ENCODE results near the gene BCL11B.
"Not testable (repeated sequence)": the region's sequence is repeated elsewhere in the genome, so short reads cannot be mapped to it uniquely, and the experiment has no call there.

BCL11B gene

GRCh38 chr14:99229654-99230207 is 42.3 kb downstream of the BCL11B start:
- Histone ChIP-seq H3K36me3 (ENCODE audit: control insufficient read depth, insufficient read depth, low read length) (no peaks in the 10 kb centered on the region), H3K9me3 (ENCODE audit: control insufficient read depth, low read length) (no peaks in the 10 kb centered on the region), H3K4me1 (ENCODE audit: control insufficient read depth, insufficient read depth, low read length) (peaks cover 12% of the 10 kb centered on the region), H3K27me3 (ENCODE audit: control insufficient read depth, insufficient read depth, low read length) (peaks cover 4% of the 10 kb centered on the region), H3K9ac (ENCODE audit: low read length) (no peak overlapping the region), H3K4me3 (ENCODE audit: low read length) (no peak overlapping the region)

- H3K9ac ChIP-seq (ENCODE audit: low read length); H3K9me3 ChIP-seq (ENCODE audit: control insufficient read depth, low read length); H3K4me3 ChIP-seq (ENCODE audit: low read length); H3K27me3 ChIP-seq (ENCODE audit: control insufficient read depth, insufficient read depth, low read length); H3K36me3 ChIP-seq (ENCODE audit: control insufficient read depth, insufficient read depth, low read length): not testable (repeated sequence)
- peaks cover 12% of the 10 kb centered on the region for H3K4me1 ChIP-seq (ENCODE audit: control insufficient read depth, insufficient read depth, low read length)
These were observed 43.2 kb downstream of the BCL11B start for GRCh38 chr14:99228760-99229159.

GRCh38 chr14:99226687-99227086 is 45.3 kb downstream of the BCL11B start:
- Histone ChIP-seq H3K4me1 (ENCODE audit: control insufficient read depth, insufficient read depth, low read length) (no peaks in the 10 kb centered on the region), H3K9ac (ENCODE audit: low read length) (no peak overlapping the region), H3K27me3 (ENCODE audit: control insufficient read depth, insufficient read depth, low read length) (no peaks in the 10 kb centered on the region), H3K9me3 (ENCODE audit: control insufficient read depth, low read length) (no peaks in the 10 kb centered on the region), H3K4me3 (ENCODE audit: low read length) (no peak overlapping the region), H3K36me3 (ENCODE audit: control insufficient read depth, insufficient read depth, low read length) (no peaks in the 10 kb centered on the region)

- no peaks in the 10 kb centered on the region for H3K9me3 ChIP-seq (ENCODE audit: control insufficient read depth, low read length)
- H3K4me1 ChIP-seq (ENCODE audit: control insufficient read depth, insufficient read depth, low read length) = no peaks in the 10 kb centered on the region
- no peaks in the 10 kb centered on the region for H3K27me3 ChIP-seq (ENCODE audit: control insufficient read depth, insufficient read depth, low read length)
- no peak overlapping the region for H3K9ac ChIP-seq (ENCODE audit: low read length)
- no peak overlapping the region for H3K4me3 ChIP-seq (ENCODE audit: low read length)
- H3K36me3 ChIP-seq (ENCODE audit: control insufficient read depth, insufficient read depth, low read length) = no peaks in the 10 kb centered on the region
These were observed 46.4 kb downstream of the BCL11B start for GRCh38 chr14:99225436-99226203.

- H3K27me3 ChIP-seq (ENCODE audit: control insufficient read depth, insufficient read depth, low read length) = no peaks in the 10 kb centered on the region
- H3K4me1 ChIP-seq (ENCODE audit: control insufficient read depth, insufficient read depth, low read length) = no peaks in the 10 kb centered on the region
- H3K36me3 ChIP-seq (ENCODE audit: control insufficient read depth, insufficient read depth, low read length) = no peaks in the 10 kb centered on the region
- H3K9ac ChIP-seq (ENCODE audit: low read length) = no peak overlapping the region
- no peak overlapping the region for H3K4me3 ChIP-seq (ENCODE audit: low read length)
- H3K9me3 ChIP-seq (ENCODE audit: control insufficient read depth, low read length) = no peaks in the 10 kb centered on the region
These were observed 47.0 kb downstream of the BCL11B start for GRCh38 chr14:99224948-99225347.

GRCh38 chr14:99224116-99224910 is 47.7 kb downstream of the BCL11B start:
- Histone ChIP-seq H3K4me1 (ENCODE audit: control insufficient read depth, insufficient read depth, low read length) (no peaks in the 10 kb centered on the region), H3K4me3 (ENCODE audit: low read length) (no peak overlapping the region), H3K36me3 (ENCODE audit: control insufficient read depth, insufficient read depth, low read length) (no peaks in the 10 kb centered on the region), H3K9me3 (ENCODE audit: control insufficient read depth, low read length) (no peaks in the 10 kb centered on the region), H3K27me3 (ENCODE audit: control insufficient read depth, insufficient read depth, low read length) (no peaks in the 10 kb centered on the region), H3K9ac (ENCODE audit: low read length) (no peak overlapping the region)

- no peaks in the 10 kb centered on the region for H3K9me3 ChIP-seq (ENCODE audit: control insufficient read depth, low read length)
- H3K4me1 ChIP-seq (ENCODE audit: control insufficient read depth, insufficient read depth, low read length) = no peaks in the 10 kb centered on the region
- H3K36me3 ChIP-seq (ENCODE audit: control insufficient read depth, insufficient read depth, low read length) = no peaks in the 10 kb centered on the region
- H3K9ac ChIP-seq (ENCODE audit: low read length) = no peak overlapping the region
- H3K27me3 ChIP-seq (ENCODE audit: control insufficient read depth, insufficient read depth, low read length) = no peaks in the 10 kb centered on the region
- H3K4me3 ChIP-seq (ENCODE audit: low read length) = no peak overlapping the region
These were observed 50.6 kb downstream of the BCL11B start for GRCh38 chr14:99221445-99221844.

- Histone ChIP-seq H3K27me3 (ENCODE audit: control insufficient read depth, insufficient read depth, low read length) (no peaks in the 10 kb centered on the region), H3K36me3 (ENCODE audit: control insufficient read depth, insufficient read depth, low read length) (no peaks in the 10 kb centered on the region), H3K4me3 (ENCODE audit: low read length) (no peak overlapping the region), H3K4me1 (ENCODE audit: control insufficient read depth, insufficient read depth, low read length) (no peaks in the 10 kb centered on the region), H3K9me3 (ENCODE audit: control insufficient read depth, low read length) (no peaks in the 10 kb centered on the region), H3K9ac (ENCODE audit: low read length) (no peak overlapping the region)
These were observed 54.7 kb downstream of the BCL11B start for GRCh38 chr14:99217066-99217955.

- no peaks in the 10 kb centered on the region for H3K9me3 ChIP-seq (ENCODE audit: control insufficient read depth, low read length)
- no peaks in the 10 kb centered on the region for H3K36me3 ChIP-seq (ENCODE audit: control insufficient read depth, insufficient read depth, low read length)
- H3K4me1 ChIP-seq (ENCODE audit: control insufficient read depth, insufficient read depth, low read length) = no peaks in the 10 kb centered on the region
- H3K27me3 ChIP-seq (ENCODE audit: control insufficient read depth, insufficient read depth, low read length) = no peaks in the 10 kb centered on the region
- H3K4me3 ChIP-seq (ENCODE audit: low read length) = no peak overlapping the region
- H3K9ac ChIP-seq (ENCODE audit: low read length) = no peak overlapping the region
These were observed 55.8 kb downstream of the BCL11B start for GRCh38 chr14:99216191-99216590.

GRCh38 chr14:99215277-99215676 is 56.7 kb downstream of the BCL11B start:
- no peaks in the 10 kb centered on the region for H3K36me3 ChIP-seq (ENCODE audit: control insufficient read depth, insufficient read depth, low read length)
- no peaks in the 10 kb centered on the region for H3K9me3 ChIP-seq (ENCODE audit: control insufficient read depth, low read length)
- no peaks in the 10 kb centered on the region for H3K27me3 ChIP-seq (ENCODE audit: control insufficient read depth, insufficient read depth, low read length)
- no peak overlapping the region for H3K9ac ChIP-seq (ENCODE audit: low read length)
- no peak overlapping the region for H3K4me3 ChIP-seq (ENCODE audit: low read length)
- H3K4me1 ChIP-seq (ENCODE audit: control insufficient read depth, insufficient read depth, low read length) = no peaks in the 10 kb centered on the region

GRCh38 chr14:99214701-99215100 is 57.3 kb downstream of the BCL11B start:
- Histone ChIP-seq H3K4me3 (ENCODE audit: low read length) (no peak overlapping the region), H3K36me3 (ENCODE audit: control insufficient read depth, insufficient read depth, low read length) (no peaks in the 10 kb centered on the region), H3K9ac (ENCODE audit: low read length) (no peak overlapping the region), H3K9me3 (ENCODE audit: control insufficient read depth, low read length) (no peaks in the 10 kb centered on the region), H3K4me1 (ENCODE audit: control insufficient read depth, insufficient read depth, low read length) (no peaks in the 10 kb centered on the region), H3K27me3 (ENCODE audit: control insufficient read depth, insufficient read depth, low read length) (no peaks in the 10 kb centered on the region)

Data from mucosa of stomach (tissue), 1 donor.